Measurements from ENCODE around the gene BMF. TPM values are rescaled to one million over a fixed set of nuclear protein-coding genes. Genes with fewer than 3 reads are reported as not detected.

BMF gene
- total and polyA plus RNA-seq, 4 donors = 8.8 to 42.5 (median 11.1) TPM

GRCh38 chr15:40067921-40068624 lies 40.6 kb downstream of the BMF start:
- no peaks in the 10 kb centered on the region for H3K27me3 ChIP-seq (ENCODE audit: control insufficient read depth in 3 of 3, insufficient read depth in 3 of 3, low read length in 2 of 3)
- peaks cover 6 to 22% (median 8%) of the 10 kb centered on the region in 5 donors for H3K4me1 ChIP-seq (ENCODE audit: control insufficient read depth in 5 of 5, insufficient read depth in 5 of 5, low read length in 5 of 5)
- no peak overlapping the region for H3K4me3 ChIP-seq
- H3K9ac ChIP-seq (ENCODE audit: insufficient read depth in 1 of 2, low read length in 2 of 2) = no peak overlapping the region
- ATAC-seq (ENCODE audit: insufficient read depth, low FRiP score) (no peak), DNase-seq (no peak)
- 75 to 87% methylated on average over 6 of the region's 6 CpGs for WGBS, 2 donors
- TF ChIP-seq, protein P1, sequence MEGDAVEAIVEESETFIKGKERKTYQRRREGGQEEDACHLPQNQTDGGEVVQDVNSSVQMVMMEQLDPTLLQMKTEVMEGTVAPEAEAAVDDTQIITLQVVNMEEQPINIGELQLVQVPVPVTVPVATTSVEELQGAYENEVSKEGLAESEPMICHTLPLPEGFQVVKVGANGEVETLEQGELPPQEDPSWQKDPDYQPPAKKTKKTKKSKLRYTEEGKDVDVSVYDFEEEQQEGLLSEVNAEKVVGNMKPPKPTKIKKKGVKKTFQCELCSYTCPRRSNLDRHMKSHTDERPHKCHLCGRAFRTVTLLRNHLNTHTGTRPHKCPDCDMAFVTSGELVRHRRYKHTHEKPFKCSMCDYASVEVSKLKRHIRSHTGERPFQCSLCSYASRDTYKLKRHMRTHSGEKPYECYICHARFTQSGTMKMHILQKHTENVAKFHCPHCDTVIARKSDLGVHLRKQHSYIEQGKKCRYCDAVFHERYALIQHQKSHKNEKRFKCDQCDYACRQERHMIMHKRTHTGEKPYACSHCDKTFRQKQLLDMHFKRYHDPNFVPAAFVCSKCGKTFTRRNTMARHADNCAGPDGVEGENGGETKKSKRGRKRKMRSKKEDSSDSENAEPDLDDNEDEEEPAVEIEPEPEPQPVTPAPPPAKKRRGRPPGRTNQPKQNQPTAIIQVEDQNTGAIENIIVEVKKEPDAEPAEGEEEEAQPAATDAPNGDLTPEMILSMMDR (IDR thresholded peaks at IDR 0.05; ENCODE audit: control extremely low read depth, extremely low read depth) = no peak
- no peaks in the 10 kb centered on the region for H3K36me3 ChIP-seq (ENCODE audit: control insufficient read depth in 4 of 4, insufficient read depth in 4 of 4, low read length in 4 of 4)
- no peak overlapping the region for H3K27ac ChIP-seq (ENCODE audit: low read depth in 1 of 2, low read length in 1 of 2)
- no peaks in the 10 kb centered on the region for H3K9me3 ChIP-seq (ENCODE audit: control insufficient read depth in 4 of 4, insufficient read depth in 3 of 4, low read length in 3 of 4)

DNA sequence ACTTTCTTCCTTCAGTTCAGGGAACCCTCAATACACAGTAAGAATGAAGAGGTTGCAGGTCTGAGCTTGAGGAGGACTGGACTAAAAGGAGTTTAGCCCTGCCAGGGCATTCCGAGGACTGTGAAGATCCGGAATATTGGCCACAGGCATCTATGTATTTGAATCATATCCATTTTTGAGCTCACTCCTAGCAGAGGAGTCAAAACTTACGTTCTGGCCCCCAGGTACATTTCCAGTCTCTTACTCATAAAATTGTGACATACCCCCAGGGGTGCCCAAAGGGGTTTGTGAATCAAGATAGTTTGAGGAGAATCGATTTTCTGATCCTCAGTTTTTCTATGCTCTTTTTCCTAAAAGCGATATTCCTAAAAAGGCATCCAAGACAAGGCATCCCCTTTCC lies 42.1 kb downstream of the BMF start:
- Histone ChIP-seq H3K27me3 (ENCODE audit: control insufficient read depth in 3 of 3, insufficient read depth in 3 of 3, low read length in 2 of 3) (no peaks in the 10 kb centered on the region), H3K9me3 (ENCODE audit: control insufficient read depth in 4 of 4, insufficient read depth in 3 of 4, low read length in 3 of 4) (no peaks in the 10 kb centered on the region), H3K4me3 (no peak overlapping the region), H3K9ac (ENCODE audit: insufficient read depth in 1 of 2, low read length in 2 of 2) (no peak overlapping the region), H3K36me3 (ENCODE audit: control insufficient read depth in 4 of 4, insufficient read depth in 4 of 4, low read length in 4 of 4) (no peaks in the 10 kb centered on the region), H3K27ac (ENCODE audit: low read depth in 1 of 2, low read length in 1 of 2) (no peak overlapping the region), H3K4me1 (ENCODE audit: control insufficient read depth in 5 of 5, insufficient read depth in 5 of 5, low read length in 5 of 5) (peaks cover 6 to 22% (median 8%) of the 10 kb centered on the region in 5 donors)
- ATAC-seq (ENCODE audit: insufficient read depth, low FRiP score) (no peak), DNase-seq (no peak)
- TF ChIP-seq, protein P1 (IDR thresholded peaks at IDR 0.05; ENCODE audit: control extremely low read depth, extremely low read depth) = no peak
- WGBS, 2 donors = 91 to 95% methylated on average over 5 of the region's 5 CpGs

DNA sequence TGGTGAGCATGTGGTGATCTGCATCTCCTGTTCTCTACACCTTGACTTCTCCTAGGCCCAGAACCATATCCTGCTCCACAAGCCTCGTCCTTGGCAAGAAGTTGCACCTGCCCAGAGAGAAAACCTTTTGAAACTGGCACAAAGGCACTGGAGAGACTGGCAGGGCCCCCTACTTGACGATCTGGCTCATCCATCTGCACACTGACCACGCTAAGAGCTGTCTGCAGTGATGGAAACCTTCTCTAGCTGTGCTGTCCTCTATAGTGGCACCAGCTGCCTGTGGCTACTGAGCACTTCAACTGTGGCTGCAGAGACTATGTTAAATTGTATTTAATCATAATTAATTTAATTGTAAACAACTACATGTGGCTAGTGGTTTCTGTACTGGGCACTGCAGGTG lies 43.5 kb downstream of the BMF start:
- TF ChIP-seq, protein P1 (IDR thresholded peaks at IDR 0.05; ENCODE audit: control extremely low read depth, extremely low read depth) = no peak
- 87 to 92% methylated on average over 3 of the region's 3 CpGs for WGBS, 2 donors
- ATAC-seq (ENCODE audit: insufficient read depth, low FRiP score) (no peak), DNase-seq (no peak)
- H3K9me3 ChIP-seq (ENCODE audit: control insufficient read depth in 4 of 4, insufficient read depth in 3 of 4, low read length in 3 of 4) = no peaks in the 10 kb centered on the region
- H3K4me3 ChIP-seq = no peak overlapping the region
- H3K9ac ChIP-seq (ENCODE audit: insufficient read depth in 1 of 2, low read length in 2 of 2) = no peak overlapping the region
- H3K27me3 ChIP-seq (ENCODE audit: control insufficient read depth in 3 of 3, insufficient read depth in 3 of 3, low read length in 2 of 3) = no peaks in the 10 kb centered on the region
- H3K4me1 ChIP-seq (ENCODE audit: control insufficient read depth in 5 of 5, insufficient read depth in 5 of 5, low read length in 5 of 5) = peaks cover 6 to 23% (median 14%) of the 10 kb centered on the region in 5 donors
- H3K27ac ChIP-seq (ENCODE audit: low read depth in 1 of 2, low read length in 1 of 2) = no peak overlapping the region
- H3K36me3 ChIP-seq (ENCODE audit: control insufficient read depth in 4 of 4, insufficient read depth in 4 of 4, low read length in 4 of 4) = no peaks in the 10 kb centered on the region
